Vagina (tissue), 2 donors: ENCODE results near the gene TMTC1. TPM values are rescaled to one million over a fixed set of nuclear protein-coding genes. Genes with fewer than 3 reads are reported as not detected.

Experiments
- DNase-seq, 2 donors: peaks; one replicate each; pipeline ENCODE4 v3.0.0-alpha.2; 2017; ENCODE audit errors: extremely low spot score in 2 of 2
- H3K27ac ChIP-seq: fragments of 200-600 bp; sonication (generic); one replicate; pipeline ENCODE4 v1.5.1; 2019
- H3K27me3 ChIP-seq: fragments of 200-600 bp; sonication (generic); one replicate; pipeline ENCODE4 v1.5.1; 2019
- H3K36me3 ChIP-seq, 2 donors: fragments of 200-600 bp; sonication (generic); one replicate each; pipeline ENCODE4 v1.5.1; 2017 to 2019
- H3K4me1 ChIP-seq: fragments of 200-600 bp; sonication (generic); one replicate; pipeline ENCODE4 v1.5.1; 2019
- H3K4me3 ChIP-seq, 2 donors: fragments of 200-600 bp; sonication (generic); 1 replicate in 1 of 2; 2 replicates in 1 of 2; pipeline ENCODE4 v1.5.1; 2016 to 2019
- H3K9me3 ChIP-seq: fragments of 200-600 bp; sonication (generic); one replicate; pipeline ENCODE4 v1.5.1; 2019
- CTCF ChIP-seq, 3 experiments: fragments of 450-650 bp in 2 of 3; fragments of 200-600 bp in 1 of 3; sonication (generic) in 1 of 3; IDR thresholded peaks; one replicate each; pipeline ENCODE4 v1.5.1; 2017 to 2019; ENCODE audit warnings: antibody characterized with exemption in 3 of 3, mild to moderate bottlenecking in 2 of 3, moderate library complexity in 2 of 3
- POLR2A ChIP-seq, 2 donors: fragments of 450-650 bp; IDR thresholded peaks; one replicate each; pipeline ENCODE4 v1.6.1; 2017; ENCODE audit warnings: antibody characterized with exemption in 2 of 2, mild to moderate bottlenecking in 2 of 2, moderate library complexity in 2 of 2
- POLR2AphosphoS5 ChIP-seq, 2 donors: sonication (generic); formaldehyde crosslinking; IDR thresholded peaks; one replicate each; pipeline ENCODE4 v1.9.0; 2017; ENCODE audit warnings: antibody characterized with exemption in 2 of 2, mild to moderate bottlenecking in 2 of 2, low read depth in 1 of 2; ENCODE audit not compliant: insufficient read depth in 1 of 2
- intact Hi-C: fragments of 100-400 bp; cut with DNase I; formaldehyde crosslinking; loops from one replicate; pipeline ENCODE4 v1.15.1; 2023
- total RNA-seq: library from RNA; depleted of rRNA; stranded (reverse); fragments of >200 nt; gene quantifications from one replicate; pipeline ENCODE4 v1.2.3, GENCODE V29; 2016

The TMTC1 gene
- total RNA-seq, 1 donor from 2014 or later = 63.8 TPM

DNA sequence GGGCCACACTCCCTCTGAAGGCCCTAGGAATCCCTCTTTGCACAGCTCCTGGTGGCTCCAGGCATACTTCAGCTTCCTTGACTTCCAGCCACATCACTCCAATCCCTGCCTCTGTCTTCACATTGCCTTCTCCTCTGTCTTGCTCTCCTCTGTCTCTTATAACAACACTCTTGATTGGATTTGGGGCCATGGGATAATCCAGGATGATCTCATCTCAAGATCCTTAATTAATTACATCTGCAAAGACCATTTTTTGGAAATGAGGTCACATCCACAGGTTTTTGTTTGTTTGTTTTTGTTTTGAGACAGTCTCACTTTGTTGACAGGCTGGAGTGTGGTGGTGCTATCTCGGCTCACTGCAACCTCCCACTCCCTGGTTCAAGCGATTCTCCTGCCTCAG is 88.7 kb downstream of the TMTC1 start:
- Histone ChIP-seq H3K36me3 (peaks cover 0 to 3% of the 10 kb centered on the region in 2 donors), H3K27ac (no peak overlapping the region), H3K27me3 (no peaks in the 10 kb centered on the region), H3K4me3 (no peak overlapping the region), H3K9me3 (no peaks in the 10 kb centered on the region), H3K4me1 (no peaks in the 10 kb centered on the region)
- no peak for DNase-seq
- TF ChIP-seq POLR2AphosphoS5 (IDR thresholded peaks at IDR 0.05; ENCODE audit: insufficient read depth in 1 of 2, low read depth in 1 of 2) (no peak), POLR2A (IDR thresholded peaks at IDR 0.05) (no peak)
- intact Hi-C loops = no loop called here

DNA sequence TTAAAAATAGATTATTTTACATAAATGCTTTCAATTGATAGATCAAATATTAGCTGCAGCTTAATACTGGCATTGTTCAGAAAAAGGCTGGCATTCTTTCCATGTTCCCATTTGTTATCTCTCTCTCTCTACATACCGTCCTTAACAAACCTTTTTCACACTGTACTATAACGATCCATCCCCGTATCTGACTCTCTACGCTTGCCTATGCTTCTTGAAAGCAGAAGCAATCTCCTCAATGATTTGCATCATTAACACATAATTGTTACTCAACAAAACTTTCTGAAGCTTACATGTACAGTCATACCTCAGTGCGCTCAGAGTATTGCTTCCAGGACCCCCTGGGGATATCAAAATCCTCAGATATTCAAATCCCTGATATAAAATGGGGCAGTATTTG is 89.7 kb downstream of the TMTC1 start:
- no peaks in the 10 kb centered on the region for H3K4me1 ChIP-seq
- H3K27ac ChIP-seq = no peak overlapping the region

DNA sequence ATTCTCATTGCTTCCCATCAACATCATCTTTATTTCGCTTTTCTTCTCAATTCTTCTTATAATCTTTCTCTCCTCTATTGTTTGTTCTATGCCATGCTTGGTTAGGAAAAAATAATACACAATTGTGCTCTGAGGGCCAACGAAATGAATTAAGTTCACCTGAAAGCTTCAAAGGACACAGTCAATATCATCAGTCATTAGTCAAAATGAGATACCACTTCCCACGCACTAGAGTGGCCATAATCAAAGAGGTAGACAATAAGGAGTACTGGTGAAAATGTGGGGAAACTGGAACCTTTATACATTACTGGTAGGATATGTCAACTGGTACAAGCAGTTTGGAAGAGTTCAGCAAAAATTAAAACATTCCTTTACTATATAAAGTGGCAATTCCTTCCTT is 91.5 kb downstream of the TMTC1 start:
- H3K4me3 ChIP-seq = no peak overlapping the region
- no peaks in the 10 kb centered on the region for H3K4me1 ChIP-seq
- intact Hi-C loops = no loop called here
- no peak for DNase-seq
- H3K27me3 ChIP-seq = no peaks in the 10 kb centered on the region
- H3K27ac ChIP-seq = no peak overlapping the region
- H3K36me3 ChIP-seq = no peaks in the 10 kb centered on the region
- H3K9me3 ChIP-seq = no peaks in the 10 kb centered on the region
- no peak for TF ChIP-seq POLR2AphosphoS5 (IDR thresholded peaks at IDR 0.05; ENCODE audit: insufficient read depth in 1 of 2, low read depth in 1 of 2)
- TF ChIP-seq CTCF (IDR thresholded peaks at IDR 0.05) = no peak
- TF ChIP-seq POLR2A (IDR thresholded peaks at IDR 0.05) = no peak

More for the DNA sequence above, 89.7 kb downstream of the TMTC1 start:
- intact Hi-C loops = no loop called here
- DNase-seq = no peak
- Histone ChIP-seq H3K27me3 (no peaks in the 10 kb centered on the region), H3K4me3 (no peak overlapping the region), H3K9me3 (no peaks in the 10 kb centered on the region), H3K36me3 (peaks cover 0 to 3% of the 10 kb centered on the region in 2 donors)
- TF ChIP-seq CTCF (IDR thresholded peaks at IDR 0.05) (no peak), POLR2AphosphoS5 (IDR thresholded peaks at IDR 0.05; ENCODE audit: insufficient read depth in 1 of 2, low read depth in 1 of 2) (no peak), POLR2A (IDR thresholded peaks at IDR 0.05) (no peak)

DNA sequence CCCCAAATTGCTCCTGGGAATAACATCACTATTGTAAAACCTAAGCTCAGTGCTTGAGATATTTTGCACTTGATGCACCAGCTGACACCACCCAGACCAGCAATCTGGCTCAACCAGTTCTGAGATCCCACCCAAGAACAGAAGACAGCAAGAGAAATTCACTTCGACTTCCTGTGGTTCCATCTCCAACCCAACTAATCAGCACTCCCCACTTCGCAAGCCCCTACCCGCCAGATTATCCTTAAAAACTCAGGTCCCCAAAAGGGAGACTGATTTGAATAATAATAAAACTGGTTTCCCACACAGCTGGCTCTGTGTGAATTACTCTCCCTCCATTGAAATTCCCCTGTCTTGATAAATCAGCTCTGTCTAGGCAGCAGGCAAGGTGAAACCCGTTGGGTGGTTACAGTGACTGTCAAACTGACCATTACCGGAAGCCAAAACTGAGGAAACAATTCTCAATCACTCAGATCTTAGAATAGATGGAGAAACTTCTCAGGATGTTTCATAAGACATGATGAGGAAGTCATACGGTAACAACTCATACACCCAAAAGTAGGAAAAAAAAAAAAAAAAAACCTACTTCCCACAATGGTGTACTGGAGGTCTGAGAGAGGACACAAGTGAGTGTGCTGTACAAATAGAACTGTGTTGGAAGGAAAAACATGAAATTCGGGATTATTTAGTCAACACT is 92.4 kb downstream of the TMTC1 start:
- Histone ChIP-seq H3K36me3 (no peaks in the 10 kb centered on the region), H3K27me3 (no peaks in the 10 kb centered on the region), H3K9me3 (no peaks in the 10 kb centered on the region), H3K4me3 (no peak overlapping the region), H3K27ac (no peak overlapping the region), H3K4me1 (no peaks in the 10 kb centered on the region)
- intact Hi-C loops = no loop called here
- no peak for DNase-seq
- no peak for TF ChIP-seq POLR2A (IDR thresholded peaks at IDR 0.05)
- no peak for TF ChIP-seq CTCF (IDR thresholded peaks at IDR 0.05)
- TF ChIP-seq POLR2AphosphoS5 (IDR thresholded peaks at IDR 0.05; ENCODE audit: insufficient read depth in 1 of 2, low read depth in 1 of 2) = no peak

DNA sequence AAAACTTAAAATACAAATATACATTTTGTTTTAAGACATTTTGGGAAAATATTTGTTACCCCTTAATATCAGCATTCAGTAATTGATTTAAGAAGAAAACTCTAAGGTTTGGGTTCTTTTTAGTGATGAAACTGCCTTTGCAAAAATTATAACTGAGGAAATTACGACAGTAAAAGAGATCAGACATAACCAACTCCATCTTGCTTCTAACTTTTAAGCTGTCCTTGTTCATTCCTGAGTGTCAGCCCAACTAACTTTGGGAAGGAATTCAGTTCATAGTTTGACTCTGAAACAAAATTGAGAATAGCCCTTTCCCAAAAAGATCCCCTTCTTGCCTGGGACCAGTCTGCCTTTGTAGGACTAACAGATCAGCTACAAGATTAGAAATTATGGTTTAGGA is 93.0 kb downstream of the TMTC1 start:
- TF ChIP-seq POLR2A (IDR thresholded peaks at IDR 0.05) = no peak
- no peak for TF ChIP-seq POLR2AphosphoS5 (IDR thresholded peaks at IDR 0.05; ENCODE audit: insufficient read depth in 1 of 2, low read depth in 1 of 2)
- TF ChIP-seq CTCF (IDR thresholded peaks at IDR 0.05) = no peak
- Histone ChIP-seq H3K4me1 (no peaks in the 10 kb centered on the region), H3K36me3 (no peaks in the 10 kb centered on the region), H3K4me3 (no peak overlapping the region), H3K9me3 (no peaks in the 10 kb centered on the region), H3K27me3 (no peaks in the 10 kb centered on the region), H3K27ac (no peak overlapping the region)
- intact Hi-C loops = no loop called here
- no peak for DNase-seq
